MM.1S (cell line): ENCODE data around the gene FAM120B.
A peak's percentile ranks its signal among the peaks of the same experiment; 100 is the strongest.

Experiments used
- DNase-seq: peaks from one replicate; pipeline ENCODE4 v3.0.0-alpha.2; 2015
- H2AFZ ChIP-seq: fragments of 300-600 bp; sonication (generic); 2 replicates; pipeline ENCODE4 v1.6.0; 2016; ENCODE audit warnings: antibody characterized with exemption, low read length
- H3F3A ChIP-seq: fragments of 300-600 bp; sonication (generic); 2 replicates; pipeline ENCODE4 v1.6.1; 2016; ENCODE audit warnings: mild to moderate bottlenecking, antibody characterized with exemption, low read length, moderate library complexity, mixed read lengths; ENCODE audit not compliant: insufficient read depth
- H3K27ac ChIP-seq: fragments of 300-600 bp; sonication (generic); 2 replicates; pipeline ENCODE4 v1.5.1; 2016; ENCODE audit warnings: mild to moderate bottlenecking, low read length
- H3K27me3 ChIP-seq: fragments of 300-600 bp; sonication (generic); replicated peaks from 2 replicates; pipeline ENCODE4 v1.6.0; 2016; ENCODE audit warnings: low read length; ENCODE audit not compliant: insufficient read depth
- H3K36me3 ChIP-seq: fragments of 300-600 bp; sonication (generic); replicated peaks from 2 replicates; pipeline ENCODE4 v1.6.1; 2016; ENCODE audit warnings: mild to moderate bottlenecking, low read length, mixed read lengths; ENCODE audit not compliant: insufficient read depth
- H3K4me1 ChIP-seq: fragments of 300-600 bp; sonication (generic); 2 replicates; pipeline ENCODE4 v1.6.1; 2016; ENCODE audit warnings: low read length, mixed read lengths
- H3K4me2 ChIP-seq: fragments of 300-600 bp; sonication (generic); 2 replicates; pipeline ENCODE4 v1.6.0; 2016; ENCODE audit warnings: low read depth, low read length
- H3K4me3 ChIP-seq: fragments of 300-600 bp; sonication (generic); 2 replicates; pipeline ENCODE4 v1.5.1; 2016; ENCODE audit warnings: low read length, mixed read lengths
- H3K79me2 ChIP-seq: fragments of 300-600 bp; sonication (generic); 2 replicates; pipeline ENCODE4 v1.6.1; 2016; ENCODE audit warnings: mixed run types, low read length, mixed read lengths
- H3K9ac ChIP-seq: fragments of 300-600 bp; sonication (generic); 2 replicates; pipeline ENCODE4 v1.6.1; 2016; ENCODE audit warnings: low read length, mixed read lengths
- H3K9me2 ChIP-seq: fragments of 300-600 bp; sonication (generic); replicated peaks from 2 replicates; pipeline ENCODE4 v1.6.1; 2016; ENCODE audit warnings: mild to moderate bottlenecking, low read length, mixed read lengths; ENCODE audit not compliant: insufficient read depth
- H3K9me3 ChIP-seq: fragments of 300-600 bp; sonication (generic); replicated peaks from 2 replicates; pipeline ENCODE4 v1.6.1; 2016; ENCODE audit warnings: mild to moderate bottlenecking, low read length, mixed read lengths; ENCODE audit not compliant: insufficient read depth
- H4K20me1 ChIP-seq: fragments of 300-600 bp; sonication (generic); 2 replicates; pipeline ENCODE4 v1.6.1; 2016; ENCODE audit warnings: mild to moderate bottlenecking, low read length, moderate library complexity, mixed read lengths; ENCODE audit not compliant: insufficient read depth
- EZH2 ChIP-seq: fragments of 300-600 bp; sonication (generic); optimal IDR thresholded peaks from 2 replicates; pipeline ENCODE3; 2017; ENCODE audit warnings: low read depth, mild to moderate bottlenecking, antibody characterized with exemption, low read length, mixed read lengths
- EZH2phosphoT487 ChIP-seq: fragments of 300-600 bp; sonication (generic); IDR thresholded peaks from 2 replicates; pipeline ENCODE4 v1.6.1; 2018; ENCODE audit warnings: antibody characterized with exemption, low read length
- TF ChIP-seq, protein P1 (sequence below): fragments of 300-600 bp; sonication (generic); IDR thresholded peaks from 2 replicates; pipeline ENCODE4 v1.5.1; 2016; ENCODE audit warnings: antibody characterized with exemption, low read length, mixed read lengths

Gene FAM120B

GRCh38 chr6:170437719-170438401 lies 131.3 kb downstream of the FAM120B start:
- Histone ChIP-seq H3K9ac (peak overlapping the region; percentile 25; the same call in 1 of the 2 replicates), H3F3A (no peaks in the 10 kb centered on the region), H3K9me3 (no peaks in the 10 kb centered on the region), H2AFZ (no peak overlapping the region), H3K9me2 (no peaks in the 10 kb centered on the region), H3K36me3 (no peaks in the 10 kb centered on the region), H3K27ac (no peak overlapping the region), H3K4me3 (no peak overlapping the region), H3K27me3 (no peaks in the 10 kb centered on the region), H3K4me1 (no peaks in the 10 kb centered on the region), H3K79me2 (no peaks in the 10 kb centered on the region), H4K20me1 (no peaks in the 10 kb centered on the region), H3K4me2 (peak overlapping the region; percentile 50)
- no peak for DNase-seq
- no peak for TF ChIP-seq EZH2
- no peak for TF ChIP-seq EZH2phosphoT487
- TF ChIP-seq, protein P1, sequence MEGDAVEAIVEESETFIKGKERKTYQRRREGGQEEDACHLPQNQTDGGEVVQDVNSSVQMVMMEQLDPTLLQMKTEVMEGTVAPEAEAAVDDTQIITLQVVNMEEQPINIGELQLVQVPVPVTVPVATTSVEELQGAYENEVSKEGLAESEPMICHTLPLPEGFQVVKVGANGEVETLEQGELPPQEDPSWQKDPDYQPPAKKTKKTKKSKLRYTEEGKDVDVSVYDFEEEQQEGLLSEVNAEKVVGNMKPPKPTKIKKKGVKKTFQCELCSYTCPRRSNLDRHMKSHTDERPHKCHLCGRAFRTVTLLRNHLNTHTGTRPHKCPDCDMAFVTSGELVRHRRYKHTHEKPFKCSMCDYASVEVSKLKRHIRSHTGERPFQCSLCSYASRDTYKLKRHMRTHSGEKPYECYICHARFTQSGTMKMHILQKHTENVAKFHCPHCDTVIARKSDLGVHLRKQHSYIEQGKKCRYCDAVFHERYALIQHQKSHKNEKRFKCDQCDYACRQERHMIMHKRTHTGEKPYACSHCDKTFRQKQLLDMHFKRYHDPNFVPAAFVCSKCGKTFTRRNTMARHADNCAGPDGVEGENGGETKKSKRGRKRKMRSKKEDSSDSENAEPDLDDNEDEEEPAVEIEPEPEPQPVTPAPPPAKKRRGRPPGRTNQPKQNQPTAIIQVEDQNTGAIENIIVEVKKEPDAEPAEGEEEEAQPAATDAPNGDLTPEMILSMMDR: no peak

DNA sequence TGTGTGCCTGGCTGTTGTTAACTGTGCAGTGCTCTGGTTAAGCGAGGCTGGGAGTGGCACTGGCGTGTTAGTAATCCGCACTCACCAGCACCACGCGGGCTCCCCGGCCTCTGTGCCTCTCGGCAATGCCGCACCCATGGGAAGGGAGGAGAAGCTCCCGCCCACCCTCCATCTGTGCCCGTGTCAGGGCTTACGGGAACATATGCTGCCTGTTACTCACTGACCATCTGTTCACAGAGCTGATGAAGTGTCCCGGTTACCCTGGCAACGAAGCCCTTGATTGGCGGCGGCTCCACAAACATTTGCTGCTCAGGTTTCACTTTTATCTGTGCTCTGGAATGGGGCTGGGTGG lies 131.8 kb downstream of the FAM120B start:
- H3K4me1 ChIP-seq: no peaks in the 10 kb centered on the region
- H3K4me3 ChIP-seq: no peak overlapping the region
- H3K9ac ChIP-seq: peak overlapping the region; percentile 25; the same call in 1 of the 2 replicates
- no peaks in the 10 kb centered on the region for H3K79me2 ChIP-seq
- H3K27ac ChIP-seq: no peak overlapping the region
- H2AFZ ChIP-seq: no peak overlapping the region
- DNase-seq: peak; percentile 71
- H3F3A ChIP-seq: no peaks in the 10 kb centered on the region
- H3K36me3 ChIP-seq: no peaks in the 10 kb centered on the region
- H3K27me3 ChIP-seq: no peaks in the 10 kb centered on the region
- H4K20me1 ChIP-seq: no peaks in the 10 kb centered on the region
- no peak for TF ChIP-seq EZH2
- no peak for TF ChIP-seq EZH2phosphoT487
- TF ChIP-seq, protein P1: no peak
- no peaks in the 10 kb centered on the region for H3K9me3 ChIP-seq
- H3K4me2 ChIP-seq: peak overlapping the region; percentile 50
- H3K9me2 ChIP-seq: no peaks in the 10 kb centered on the region

- no peaks in the 10 kb centered on the region for H3K79me2 ChIP-seq
- no peaks in the 10 kb centered on the region for H3F3A ChIP-seq
- H3K4me2 ChIP-seq: no peak overlapping the region
- no peak overlapping the region for H3K4me3 ChIP-seq
- H3K9me2 ChIP-seq: no peaks in the 10 kb centered on the region
- no peaks in the 10 kb centered on the region for H3K4me1 ChIP-seq
- TF ChIP-seq, protein P1: no peak
- TF ChIP-seq EZH2phosphoT487 (no peak), EZH2 (no peak)
- H3K9ac ChIP-seq: no peak overlapping the region
- no peaks in the 10 kb centered on the region for H3K36me3 ChIP-seq
- H2AFZ ChIP-seq: no peak overlapping the region
- no peaks in the 10 kb centered on the region for H3K9me3 ChIP-seq
- H3K27ac ChIP-seq: no peak overlapping the region
- no peak for DNase-seq
- no peaks in the 10 kb centered on the region for H4K20me1 ChIP-seq
- no peaks in the 10 kb centered on the region for H3K27me3 ChIP-seq
Measured at GRCh38 chr6:170438861-170439260, 132.3 kb downstream of the FAM120B start.
